Activated CD4-positive, alpha-beta T cell treated with anti-CD3 and anti-CD28 coated beads, Interleukin-2, amount 50 U/mL, for 48 hours (primary cell): Measurements from ENCODE around the gene PPL.
"Not testable (repeated sequence)": the region's sequence is repeated elsewhere in the genome, so short reads cannot be mapped to it uniquely, and the experiment has no call there.

Source experiments
- DNase-seq, 2 experiments: peaks; one replicate each; pipeline ENCODE4 v3.0.0-alpha.2; 2020

Gene PPL

DNA sequence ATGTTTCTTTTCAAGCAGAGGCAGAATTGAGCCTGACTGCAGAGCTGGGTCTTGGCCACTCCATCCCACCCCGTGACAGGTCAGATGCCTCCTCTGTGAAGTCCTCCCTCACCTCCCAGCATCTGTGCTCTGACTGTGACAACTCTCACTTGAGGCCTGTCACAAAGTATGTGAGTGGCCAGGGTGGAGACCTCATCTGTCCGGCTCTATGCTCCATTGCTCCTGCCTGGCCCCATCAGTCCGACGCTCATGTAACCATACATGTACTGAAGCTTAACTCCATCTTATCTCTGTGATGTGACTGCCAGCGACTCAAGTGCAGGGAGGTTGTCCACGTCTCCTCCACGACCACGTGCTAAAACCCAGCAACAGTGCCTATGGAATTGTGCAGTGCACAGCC lies 3.5 kb downstream of the PPL start:
- no peak for DNase-seq

DNA sequence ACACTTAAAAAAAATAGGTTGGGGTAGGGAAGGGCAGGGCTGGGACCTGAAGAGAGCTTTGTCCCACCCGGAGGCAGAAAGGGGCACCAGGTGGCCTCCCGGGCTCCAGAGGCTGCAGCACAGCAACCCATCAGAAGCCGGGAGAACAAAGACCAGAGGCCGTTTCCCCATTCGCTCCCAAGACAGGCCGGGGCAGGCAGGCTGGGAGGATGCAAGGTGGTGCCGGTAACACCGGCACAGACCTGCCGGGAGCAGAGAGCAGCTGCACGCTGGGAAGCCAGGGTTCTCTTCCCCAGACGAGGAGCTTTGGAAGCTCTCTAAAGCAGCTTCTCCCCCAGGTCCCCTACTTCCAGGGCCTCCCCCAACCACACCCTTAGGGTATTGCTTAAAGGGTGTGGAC lies 5.6 kb downstream of the PPL start:
- DNase-seq: no peak

DNA sequence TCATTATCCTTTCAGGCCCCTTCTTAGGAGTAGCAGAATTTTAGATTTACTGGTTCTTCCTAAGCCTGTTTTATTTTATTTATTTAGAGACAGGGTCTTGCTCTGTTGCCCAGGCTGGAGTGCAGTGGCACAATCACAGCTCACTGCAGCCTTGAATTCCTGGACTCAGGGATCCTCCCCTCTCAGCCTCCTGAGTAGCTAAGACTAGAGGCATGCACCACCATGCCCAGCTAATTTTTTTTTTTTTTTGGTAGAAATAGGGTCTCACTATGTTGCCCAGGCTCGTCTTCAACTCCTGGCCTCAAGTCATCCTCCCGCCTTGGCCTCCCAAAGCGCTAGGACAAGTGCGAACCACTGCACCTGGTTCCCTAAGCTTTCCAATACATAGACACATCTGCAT lies 7.3 kb downstream of the PPL start:
- DNase-seq: not testable (repeated sequence)

DNA sequence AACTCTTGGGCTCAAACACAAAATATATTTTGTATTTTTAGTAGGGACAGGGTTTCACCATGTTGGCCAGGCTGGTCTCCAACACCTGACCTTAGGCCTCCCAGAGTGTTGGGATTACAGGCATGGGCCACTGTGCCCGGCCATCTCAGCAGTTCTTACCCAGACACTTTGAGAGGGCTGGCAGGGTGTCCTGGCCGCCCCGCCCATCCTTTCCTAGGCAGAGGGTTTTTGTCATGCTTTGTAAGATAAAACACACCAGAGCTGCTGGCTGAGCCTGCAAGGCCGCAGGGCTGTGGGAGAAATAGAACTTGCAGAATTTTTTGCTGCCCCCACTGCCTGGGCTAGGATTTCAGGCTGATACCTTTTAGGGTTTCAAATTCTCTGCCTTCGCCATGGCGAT lies 8.7 kb downstream of the PPL start:
- DNase-seq: no peak

DNA sequence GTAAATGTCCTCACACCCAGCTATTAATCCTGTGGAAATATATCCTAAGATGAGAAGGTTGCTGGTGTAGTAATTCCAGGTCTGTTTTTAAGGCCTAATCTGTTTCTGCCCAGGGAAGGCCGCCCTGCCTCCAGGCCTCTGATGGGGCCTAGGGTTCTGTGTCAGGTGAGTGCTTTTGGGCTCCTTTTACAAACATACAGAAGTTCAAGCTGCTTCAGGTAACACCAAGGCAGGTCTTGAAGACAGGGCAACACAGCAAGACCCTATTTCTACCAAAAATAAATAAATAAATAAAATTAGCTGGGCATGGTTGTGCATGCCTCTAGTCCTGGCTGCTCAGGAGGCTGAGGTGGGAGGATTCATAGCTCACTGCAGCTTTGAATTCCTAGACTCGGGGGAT lies 9.3 kb downstream of the PPL start:
- DNase-seq: no peak

DNA sequence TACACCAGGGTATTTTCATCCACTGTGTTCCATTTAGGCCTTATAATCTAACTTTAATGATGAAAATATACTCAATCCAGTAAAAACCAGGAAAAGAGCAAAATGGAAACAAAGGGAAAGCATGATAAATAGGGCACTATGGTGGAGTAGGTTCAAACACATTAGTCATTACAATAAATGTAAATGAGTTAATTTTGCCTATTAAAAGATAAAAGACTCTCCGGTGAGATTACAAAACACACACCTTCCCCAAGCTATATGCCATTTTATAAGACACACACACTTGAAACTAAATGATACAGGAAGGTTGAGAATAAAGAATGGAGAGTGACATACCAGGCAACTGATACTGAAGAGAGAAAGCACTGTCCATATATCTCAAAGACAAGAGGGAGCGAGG lies 10.0 kb downstream of the PPL start:
- no peak for DNase-seq

DNA sequence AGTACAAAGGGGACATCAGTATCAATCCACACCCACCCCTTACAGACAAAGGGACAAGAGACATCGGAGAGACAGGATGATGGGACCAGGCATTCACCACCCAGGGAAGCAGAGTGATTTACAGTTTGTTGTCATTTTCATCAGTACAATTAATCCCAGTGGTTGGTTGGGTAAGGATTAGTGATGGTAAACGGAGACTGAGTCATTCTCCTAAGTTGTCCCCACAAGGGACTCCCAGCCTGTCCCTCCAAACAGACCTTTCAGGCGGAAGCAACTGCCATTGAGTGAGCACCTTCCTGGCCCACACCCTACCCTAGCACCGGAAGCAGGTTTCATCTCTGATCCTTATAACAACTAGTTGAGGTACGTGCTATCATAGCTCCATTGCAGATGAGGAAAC lies 11.2 kb downstream of the PPL start:
- no peak for DNase-seq

DNA sequence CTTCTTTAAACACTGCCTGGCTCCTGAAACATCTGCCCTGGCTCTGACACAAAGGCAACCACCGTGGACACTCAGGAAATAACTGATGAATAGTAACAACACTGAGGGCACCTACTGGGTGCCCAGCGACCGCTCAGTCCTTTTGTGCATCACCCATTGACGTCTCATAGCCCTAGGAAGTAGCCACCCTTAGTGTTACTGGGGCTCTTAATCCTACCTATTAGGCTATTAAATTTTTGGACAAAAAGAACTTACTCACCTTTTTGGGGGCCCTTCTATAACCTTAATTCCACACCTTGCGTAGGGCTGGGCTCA lies 11.7 kb downstream of the PPL start:
- no peak for DNase-seq

DNA sequence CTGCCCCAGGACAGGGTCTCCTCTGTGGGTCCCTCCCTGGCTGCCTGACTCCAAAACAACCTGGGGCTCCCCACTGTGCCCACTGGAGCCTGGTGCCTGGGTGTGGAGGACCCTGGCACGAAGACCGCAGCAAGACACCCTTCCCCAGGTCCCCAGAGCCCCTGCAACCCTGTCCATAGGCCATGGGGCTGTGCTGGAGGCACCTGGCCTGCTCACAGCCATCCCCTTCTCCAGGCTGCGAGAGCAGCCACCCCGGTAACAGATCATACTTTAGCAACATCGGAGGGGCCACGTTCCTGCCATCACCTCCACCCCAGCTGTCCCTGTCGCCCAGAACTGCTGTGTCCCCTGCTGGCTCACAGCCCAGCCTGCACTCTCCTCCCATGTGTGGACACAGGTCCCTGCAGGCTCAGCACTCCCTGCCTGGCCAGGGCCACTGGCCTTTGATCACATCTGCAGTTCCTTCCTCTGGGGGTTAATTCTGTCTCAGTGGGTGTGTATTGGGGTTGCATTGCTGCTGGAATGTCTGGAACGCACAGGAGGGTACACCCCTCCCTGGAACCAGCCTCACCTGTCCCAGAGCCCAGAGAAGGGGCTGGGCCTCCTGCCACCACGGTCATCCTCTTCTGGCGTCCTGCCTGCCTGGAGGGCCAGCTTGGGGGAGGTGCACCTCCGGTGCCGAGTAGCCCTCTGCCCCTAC lies 12.2 kb downstream of the PPL start:
- DNase-seq: no peak

DNA sequence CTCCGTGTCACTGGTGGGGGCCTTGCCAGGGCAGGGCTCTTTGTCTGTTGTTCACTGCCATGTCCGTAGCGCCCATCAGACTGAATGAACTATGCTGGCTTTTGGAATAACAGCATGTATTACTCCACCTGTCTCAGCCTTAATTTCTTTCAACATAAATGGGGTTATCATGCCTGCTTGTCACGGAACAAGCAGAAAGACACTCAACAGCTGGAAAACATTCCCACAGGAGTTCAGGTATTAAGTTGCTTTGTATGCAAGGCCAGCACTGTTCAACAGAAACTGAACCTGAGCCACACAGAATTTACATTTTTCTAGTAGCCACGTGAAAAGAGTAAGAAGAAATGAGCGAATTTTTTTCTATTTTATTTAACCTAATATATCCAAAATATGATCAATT lies 13.1 kb downstream of the PPL start:
- no peak for DNase-seq

DNA sequence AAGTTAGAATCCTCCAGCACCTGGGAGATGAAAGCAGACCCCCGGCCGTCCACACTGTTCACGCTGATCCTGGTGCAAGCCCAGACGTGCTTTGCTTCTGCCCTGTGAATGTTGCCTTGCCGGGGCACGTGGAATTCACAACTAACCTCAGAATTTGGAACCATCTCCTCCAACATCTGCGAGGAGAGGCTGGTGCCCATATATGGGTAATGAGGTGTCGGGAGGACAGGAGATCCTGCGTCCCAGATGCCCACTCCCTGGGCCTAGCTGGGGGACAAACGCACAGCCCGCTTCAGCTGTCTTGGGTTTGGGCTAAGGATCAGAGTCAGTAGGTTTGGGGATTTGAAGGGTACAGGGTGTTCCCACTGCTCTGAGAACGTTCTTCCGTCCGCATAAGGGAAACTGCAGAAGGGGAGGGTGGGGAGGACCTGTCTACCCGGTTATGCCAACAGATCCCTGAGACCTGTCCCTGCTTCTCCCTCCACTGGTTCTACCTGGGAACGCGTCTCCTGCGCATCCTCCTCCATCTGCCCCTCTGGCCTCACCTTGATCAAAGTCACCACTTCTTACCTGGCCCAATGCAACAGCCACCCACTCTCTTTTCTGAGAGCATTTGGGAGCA lies 14.1 kb downstream of the PPL start:
- DNase-seq: no peak

DNA sequence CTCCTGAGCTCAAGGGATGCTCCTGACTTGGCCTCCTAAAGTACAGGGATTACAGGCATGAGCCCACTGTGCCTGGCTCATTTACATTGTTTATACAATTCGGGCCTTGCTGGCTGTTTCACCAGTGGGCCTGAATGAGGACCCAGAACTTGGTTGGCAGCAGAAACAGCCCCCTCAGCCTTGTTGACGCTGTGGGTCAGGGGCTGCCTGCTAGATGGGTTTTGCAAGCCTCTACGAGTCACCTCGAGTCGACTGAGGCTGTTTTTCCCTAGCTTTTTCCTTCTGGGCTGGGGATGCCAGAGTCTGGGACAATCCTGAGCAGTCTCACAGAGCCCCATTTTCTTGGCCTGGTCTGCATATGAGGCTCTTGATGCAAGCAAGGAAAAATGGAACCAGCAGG lies 16.1 kb downstream of the PPL start:
- no peak for DNase-seq

DNA sequence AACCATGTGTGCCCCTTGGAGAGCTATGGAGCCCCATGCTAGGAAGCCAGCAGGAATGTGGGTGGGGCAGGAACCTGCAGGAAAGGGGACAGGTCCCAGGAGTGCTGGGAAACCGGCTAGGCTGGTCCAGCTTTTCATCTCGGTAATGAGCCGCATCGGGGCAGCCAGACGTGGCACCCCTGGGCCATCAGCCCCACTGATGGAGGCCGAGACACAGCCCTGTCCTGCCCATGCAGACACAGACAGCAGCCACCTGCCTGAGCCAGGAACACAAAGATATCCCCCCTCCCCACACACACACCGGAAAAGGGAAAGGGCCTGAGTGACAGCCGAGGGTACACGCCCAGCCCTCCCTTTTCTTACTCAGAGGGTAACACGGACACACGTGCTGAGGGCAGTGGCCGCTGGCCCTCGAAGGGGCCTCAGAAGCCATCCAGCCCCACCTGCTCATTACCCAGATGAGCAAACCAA lies 18.1 kb downstream of the PPL start:
- no peak for DNase-seq

DNA sequence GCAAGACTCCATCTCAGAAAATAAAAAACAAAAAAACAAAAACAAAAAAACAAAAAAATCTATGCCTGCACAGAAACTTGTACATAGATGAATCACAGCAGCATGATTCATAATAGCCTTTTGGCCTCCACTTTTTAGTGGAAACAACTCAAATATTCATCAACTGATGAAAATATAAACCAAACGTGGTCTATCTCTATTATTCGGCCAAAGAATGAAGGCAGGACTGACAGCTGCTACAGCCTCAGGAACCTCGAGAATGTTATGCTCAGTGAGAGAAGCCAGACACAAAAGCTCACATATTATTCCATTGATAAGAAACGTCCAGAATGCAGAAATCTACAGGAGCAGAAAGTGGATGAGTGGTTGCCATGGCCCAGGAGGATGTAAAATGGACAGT lies 19.8 kb downstream of the PPL start:
- DNase-seq: no peak

DNA sequence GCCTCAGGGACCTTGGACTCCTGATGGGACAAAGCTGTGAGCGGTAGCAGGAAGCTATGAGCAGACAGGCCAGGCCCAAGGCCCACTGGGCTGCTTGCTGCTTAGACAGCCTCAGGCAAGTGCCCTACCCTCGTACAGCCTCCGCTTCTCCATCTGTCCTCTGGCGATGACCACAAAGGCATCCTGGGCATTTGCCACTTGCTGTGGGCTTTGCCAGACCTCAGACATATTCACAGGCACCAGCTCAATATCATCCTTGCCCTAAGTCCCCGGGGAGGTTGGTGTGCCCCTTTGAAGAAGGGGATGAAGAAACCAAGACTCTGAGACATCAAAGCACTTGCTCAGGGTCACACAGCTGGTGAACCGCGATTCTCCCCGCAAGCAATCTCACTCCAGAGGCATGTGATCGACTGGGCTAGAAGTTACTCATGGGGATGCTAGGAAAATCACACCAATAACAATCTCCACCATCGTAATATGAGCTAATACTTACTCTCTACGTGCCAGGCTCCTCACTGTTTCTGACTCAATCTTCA lies 21.7 kb downstream of the PPL start:
- DNase-seq: no peak

DNA sequence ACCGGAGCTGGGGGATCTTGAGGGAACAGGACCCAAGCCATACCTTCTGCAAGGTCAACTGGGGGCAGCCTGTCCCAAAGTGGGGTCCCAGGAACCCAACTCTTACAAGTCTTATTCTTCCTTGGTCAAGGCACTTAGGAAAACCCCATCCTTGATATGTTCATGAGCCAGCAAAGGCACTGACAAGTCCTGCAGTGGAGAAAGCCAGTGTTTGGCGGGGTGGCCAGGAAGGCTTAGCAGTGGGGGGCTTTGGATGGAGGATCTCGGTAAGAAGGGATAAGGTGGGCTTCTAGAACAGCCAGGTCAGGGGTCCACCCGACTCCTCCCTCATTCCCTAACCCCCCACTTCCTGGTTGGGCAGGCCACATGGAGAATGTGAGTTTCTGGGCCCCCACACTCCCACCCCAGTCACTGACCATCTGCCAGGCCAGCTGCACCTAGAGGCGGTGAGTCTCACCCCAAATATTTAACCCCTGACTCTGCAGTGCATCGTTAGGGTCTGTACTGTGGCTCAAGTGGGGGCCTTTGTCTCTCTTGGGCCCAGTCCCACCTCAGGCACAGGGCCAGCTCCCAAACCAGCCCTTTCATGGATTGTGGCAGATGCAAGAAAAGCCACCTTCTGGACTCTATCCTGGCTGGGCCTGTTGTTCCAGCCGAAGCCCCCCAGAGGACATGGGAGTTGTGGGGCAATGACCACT lies 22.3 kb downstream of the PPL start:
- DNase-seq: no peak

DNA sequence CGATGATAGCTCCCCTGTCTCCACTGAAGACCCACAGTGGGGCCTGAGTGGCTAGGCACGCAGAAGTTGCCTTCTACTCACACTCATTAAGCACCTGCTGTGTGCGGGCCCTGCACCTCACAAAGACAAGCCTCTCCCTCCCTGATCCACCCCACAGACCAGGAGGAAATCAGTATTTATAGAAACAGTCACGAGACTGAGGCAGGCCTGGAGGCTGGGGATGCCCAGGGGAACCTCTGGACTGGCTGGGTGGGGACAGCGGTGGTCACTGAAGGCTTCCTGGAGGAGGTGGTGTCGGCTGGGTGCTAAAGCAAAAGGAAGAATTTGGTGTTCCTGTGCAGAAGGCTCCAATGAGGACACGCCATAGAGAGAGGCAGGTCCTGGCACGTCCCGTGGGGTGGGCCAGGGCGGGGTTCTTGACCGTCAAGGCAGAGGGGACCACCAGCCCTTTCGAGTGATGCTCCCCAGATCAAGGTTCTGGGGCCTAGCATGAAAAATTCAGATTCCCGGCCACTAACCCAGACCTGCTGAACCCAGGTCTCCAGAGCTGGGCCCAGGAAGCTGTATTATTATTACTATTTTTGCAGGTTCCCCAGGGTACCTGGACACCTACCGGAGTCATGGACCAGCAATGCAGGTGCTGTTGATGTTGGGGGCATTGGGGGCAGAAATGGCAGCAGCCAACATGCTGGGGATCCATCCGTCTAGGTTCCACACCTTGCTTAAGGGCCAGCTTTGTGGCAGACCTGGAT lies 23.0 kb downstream of the PPL start:
- DNase-seq: no peak

DNA sequence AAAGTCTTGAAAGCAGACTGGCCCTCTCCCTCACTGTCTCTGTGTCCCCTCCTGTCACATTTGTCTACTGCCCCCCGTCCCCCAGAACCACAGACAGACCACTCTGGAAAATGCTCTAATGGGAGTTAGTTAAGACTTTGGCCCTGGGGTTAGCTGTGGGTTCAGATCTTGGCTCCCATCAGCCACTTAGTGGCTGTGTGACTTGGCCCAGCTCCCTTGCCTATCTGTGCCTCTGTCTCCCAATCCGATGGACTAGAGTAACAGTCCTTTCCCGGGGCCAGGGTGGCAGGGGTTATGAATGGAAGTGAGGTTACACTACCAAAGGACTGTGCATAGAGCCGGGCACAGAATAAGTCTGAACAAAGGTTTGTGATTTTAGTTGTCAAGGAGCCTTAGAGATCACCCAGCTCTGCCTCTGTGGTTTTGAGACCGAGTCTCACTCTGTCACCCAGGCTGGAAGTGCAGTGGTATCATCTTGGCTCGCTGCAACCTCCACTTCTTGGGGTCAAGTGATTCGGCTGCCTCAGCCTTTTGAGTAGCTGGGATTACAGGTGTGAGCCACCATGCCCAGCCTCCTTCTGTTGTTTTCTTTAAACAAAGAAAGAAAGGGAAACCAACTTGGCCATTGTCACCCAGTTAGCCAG lies 23.7 kb downstream of the PPL start:
- no peak for DNase-seq

DNA sequence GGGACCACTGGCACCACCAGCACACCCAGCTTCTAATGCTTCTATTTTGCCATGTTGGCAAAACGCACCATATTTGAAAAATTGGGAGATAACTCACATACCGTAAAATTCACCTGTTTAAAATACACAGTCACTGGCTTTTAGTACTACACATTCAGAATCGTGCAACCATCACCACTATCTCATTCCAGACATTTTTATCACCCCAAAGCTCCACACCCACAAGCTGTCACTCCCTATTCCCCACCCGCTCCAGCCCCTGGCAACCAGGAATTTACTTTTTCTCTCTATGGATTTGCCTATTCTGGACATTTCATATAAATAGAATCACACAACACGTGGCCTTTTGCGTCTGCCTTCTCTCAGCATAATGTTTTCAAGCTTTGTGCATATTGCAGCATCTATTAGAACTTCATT lies 25.0 kb downstream of the PPL start:
- DNase-seq: no peak

DNA sequence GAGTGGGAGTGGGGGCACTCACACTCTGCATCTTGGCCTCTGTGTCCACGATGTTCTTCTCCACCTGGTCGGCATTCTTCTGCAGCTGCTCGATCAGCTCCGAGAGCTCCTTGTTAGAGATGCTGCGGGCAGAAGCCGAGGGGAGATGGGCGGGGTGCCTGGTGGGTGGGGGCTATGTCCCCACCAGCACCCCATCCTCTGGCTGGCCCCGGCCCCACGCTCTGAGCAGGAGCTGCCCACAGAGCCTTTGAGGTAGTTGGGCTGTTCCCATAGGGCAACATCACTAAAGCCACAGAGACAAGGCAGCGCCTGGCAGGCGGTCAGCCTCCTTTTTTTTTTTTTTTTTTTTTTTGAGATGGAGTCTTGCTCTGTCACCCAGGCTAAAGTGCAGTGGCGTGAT lies 26.1 kb downstream of the PPL start:
- no peak for DNase-seq

DNA sequence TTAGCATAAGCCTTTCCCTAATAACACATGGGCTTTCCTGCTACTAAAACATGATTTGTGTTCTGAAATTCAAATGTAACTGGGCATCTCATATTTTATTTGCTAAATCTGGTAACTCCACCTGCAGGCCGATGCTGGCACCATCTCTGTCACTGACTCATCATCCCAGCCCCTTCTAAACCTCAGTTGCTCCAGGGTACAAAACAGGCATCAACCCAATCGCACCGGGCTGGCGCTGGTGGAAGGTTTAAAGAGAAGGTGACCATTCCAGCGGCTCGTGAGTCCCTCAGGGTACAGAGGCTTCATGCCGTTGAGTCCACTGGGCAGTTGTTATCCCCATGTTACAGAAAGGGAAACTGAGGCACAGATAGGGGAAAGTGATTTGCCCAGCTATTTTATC lies 27.1 kb downstream of the PPL start:
- DNase-seq: no peak

DNA sequence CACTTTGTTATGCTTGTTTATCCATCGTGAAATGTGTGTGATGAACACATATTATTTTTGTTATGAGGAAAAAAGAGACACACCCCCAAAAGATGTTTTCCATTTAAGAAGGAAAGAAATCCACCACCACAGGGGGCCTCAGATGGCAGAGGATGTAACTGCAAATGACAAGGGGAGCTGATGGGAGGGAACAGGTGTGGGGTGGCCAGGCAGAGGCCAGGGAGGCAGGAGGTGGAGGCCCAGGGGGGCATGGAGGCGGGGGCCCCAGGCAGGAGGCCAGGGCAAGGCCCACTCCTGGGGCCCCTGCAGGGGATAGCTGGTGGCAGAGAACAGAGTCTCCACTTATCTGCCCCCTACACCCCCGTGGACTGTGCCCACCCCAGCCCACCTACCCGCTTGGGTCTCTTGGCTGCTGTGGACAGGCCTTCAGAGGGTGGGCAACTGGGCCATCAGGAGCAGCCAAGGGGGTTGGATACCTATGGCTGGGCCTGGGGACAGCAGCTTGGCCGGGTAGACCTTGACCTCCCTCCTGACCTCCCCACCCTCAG lies 28.0 kb downstream of the PPL start:
- DNase-seq: no peak
